Measurements from ENCODE around the gene DNTTIP2. TPM values are rescaled to one million over a fixed set of nuclear protein-coding genes. Genes with fewer than 3 reads are reported as not detected.

The DNTTIP2 gene
- 20.0 and 30.3 TPM in 2 replicates for total RNA-seq

GRCh38 chr1:93878889-93879586 lies at the start of gene DNTTIP2:
Gene DNTTIP2 (minus strand): TSS chr1:93879206. CDS start chr1:93879148, 58 bp downstream.

GRCh38 chr1:93909146-93910050 lies 30.4 kb upstream of the DNTTIP2 start, which contains the start of gene GCLM:
Gene GCLM (minus strand): TSS chr1:93909430. CDS start chr1:93909163, 267 bp downstream.

Other genes with a start within 250 kb of the DNTTIP2 start
- gene BCAR3, start 197.4 kb downstream of the DNTTIP2 start, total RNA-seq, result 44.8 and 45.7 TPM in 2 replicates
- gene GCLM, start 30.2 kb upstream of the DNTTIP2 start, total RNA-seq, result 38.6 and 62.2 TPM in 2 replicates
- gene ABCA4, start 241.9 kb upstream of the DNTTIP2 start, total RNA-seq, result 0.18 and 0.97 TPM in 2 replicates

Measured in cardiac atrium fibroblast (primary cell).